Inferior parietal cortex (tissue), 1 donor: ENCODE results near the gene IL33.
"Not testable (repeated sequence)": the region's sequence is repeated elsewhere in the genome, so short reads cannot be mapped to it uniquely, and the experiment has no call there.

Experiments
- DNase-seq: peaks from one replicate; pipeline ENCODE4 v3.0.0-alpha.2; 2016; ENCODE audit errors: extremely low spot score

The IL33 gene

DNA sequence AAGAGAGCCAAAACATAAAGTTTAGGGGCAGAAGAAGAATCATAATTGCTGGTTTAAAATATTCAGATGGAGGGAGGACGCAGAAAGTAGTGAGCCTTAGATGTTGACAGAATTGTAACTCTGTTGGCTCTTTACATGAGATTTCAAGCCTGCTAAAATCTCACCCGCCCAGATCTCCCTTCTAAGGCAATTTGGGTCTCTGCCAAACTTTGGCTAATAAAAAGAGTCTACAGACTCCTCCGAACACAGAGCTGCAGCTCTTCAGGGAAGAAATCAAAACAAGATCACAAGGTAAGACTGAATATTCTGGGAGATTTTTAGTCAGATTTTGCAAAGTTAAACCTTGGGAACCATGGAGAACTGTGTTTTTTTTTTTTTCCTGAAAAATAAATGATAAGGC lies at the start of gene IL33:
IL33 (plus strand) TSS at position 246 of the 400 bp plus-strand sequence. CDS start 25,888 bp downstream, outside the sequence.
- peak; percentile 40 for DNase-seq

DNA sequence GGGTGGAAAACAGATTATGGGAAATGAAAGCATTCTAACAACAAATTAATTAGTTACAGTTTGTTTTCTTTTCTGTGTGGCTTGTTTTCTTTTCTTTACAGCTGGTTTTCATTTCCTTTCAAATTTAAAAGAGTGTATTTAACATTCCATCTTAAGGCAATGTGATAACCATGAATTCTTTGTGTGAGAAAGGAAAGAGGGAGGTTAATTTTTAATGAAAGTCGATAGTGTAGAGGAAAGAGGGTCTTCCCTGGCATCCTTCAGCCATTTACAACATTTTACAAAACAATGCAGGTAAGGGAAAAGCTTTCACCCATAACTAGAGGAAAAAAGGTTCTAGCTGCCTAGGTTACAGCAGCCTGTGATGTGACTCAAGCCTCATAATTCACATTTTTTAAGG lies 43.9 kb upstream of the IL33 start:
- no peak for DNase-seq

GRCh38 chr9:6173914-6174313 lies 41.7 kb upstream of the IL33 start:
- DNase-seq = no peak

- not testable (repeated sequence) for DNase-seq
Observed at GRCh38 chr9:6182549-6183226, 32.9 kb upstream of the IL33 start.

- DNase-seq = no peak
Observed at GRCh38 chr9:6183227-6183551, 32.4 kb upstream of the IL33 start.

DNA sequence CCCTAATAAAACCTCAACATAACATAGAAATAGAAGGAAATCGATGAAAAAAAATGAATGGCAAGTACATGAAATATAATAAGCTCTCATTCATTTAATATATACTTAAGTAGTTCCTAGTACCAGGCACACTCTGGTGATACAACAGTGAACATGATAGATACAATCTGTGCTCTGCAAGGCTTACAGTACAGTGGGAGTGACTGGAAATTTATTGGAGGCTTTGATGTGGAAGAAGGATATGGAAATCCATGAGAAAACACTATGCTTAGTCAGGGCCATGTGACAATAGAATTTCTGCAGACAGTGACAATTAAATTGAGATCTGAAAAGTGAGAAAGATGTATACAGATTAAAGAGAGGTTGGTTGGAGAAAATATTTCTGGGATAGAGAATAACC lies 32.0 kb upstream of the IL33 start:
- no peak for DNase-seq

GRCh38 chr9:6184749-6185645 lies 30.6 kb upstream of the IL33 start:
- no peak for DNase-seq

GRCh38 chr9:6186691-6187090 lies 28.9 kb upstream of the IL33 start:
- DNase-seq = no peak

DNA sequence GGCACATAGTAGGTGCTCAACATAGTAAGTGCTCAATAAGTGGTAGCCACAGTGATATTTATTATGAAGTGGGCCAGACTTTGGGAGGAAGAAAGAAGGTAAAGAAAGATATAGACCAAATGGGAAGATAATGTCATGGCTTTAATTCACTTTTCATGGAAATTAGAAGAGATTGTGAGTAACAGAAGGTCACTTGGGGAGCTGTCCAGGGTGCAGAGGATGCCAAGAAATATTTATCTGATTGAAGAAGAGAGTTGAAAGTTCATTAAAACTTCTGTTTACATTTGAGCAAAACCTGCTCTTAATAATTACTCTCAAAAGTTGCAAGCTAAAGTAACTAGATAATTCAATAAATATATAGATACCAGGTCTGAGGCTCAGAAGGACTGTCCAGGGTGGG lies 28.3 kb upstream of the IL33 start:
- DNase-seq = no peak

DNA sequence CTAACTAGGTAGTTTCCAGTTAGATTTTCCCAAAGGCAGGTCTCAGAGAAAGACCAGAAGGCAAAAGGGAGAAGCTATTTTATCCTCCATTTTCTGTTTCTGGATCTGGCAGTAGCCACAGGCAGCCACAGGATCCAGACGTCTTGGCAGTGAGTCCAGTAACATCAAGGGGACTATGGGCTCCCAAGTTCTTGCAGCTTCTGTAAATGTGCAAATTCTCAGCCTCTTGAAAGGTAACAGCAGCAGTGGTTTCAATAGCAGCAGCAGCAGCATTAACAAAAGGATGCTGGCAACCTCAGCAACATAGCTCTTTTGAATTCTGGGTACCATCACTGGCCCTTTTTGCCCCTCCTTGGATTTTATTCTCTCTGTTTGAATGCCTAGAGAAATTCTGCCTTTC lies 27.1 kb upstream of the IL33 start:
- no peak for DNase-seq

DNA sequence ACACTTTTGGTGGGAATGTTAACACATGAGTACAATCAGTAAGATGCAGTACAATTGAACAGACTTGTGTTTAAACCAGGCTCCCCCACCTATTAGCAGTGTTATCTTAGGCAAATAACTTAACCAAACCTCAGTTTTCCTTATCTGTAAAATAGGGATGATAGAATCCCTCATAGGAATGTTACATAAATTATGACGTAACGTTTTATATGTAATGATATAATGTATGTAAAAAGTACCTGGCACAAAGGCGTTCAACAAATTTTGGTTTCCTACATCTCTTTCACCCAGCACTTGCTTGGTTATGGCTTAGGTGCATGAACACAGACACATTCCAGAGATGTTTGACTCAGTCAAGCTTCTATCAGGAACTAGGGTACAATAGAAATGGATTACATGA lies 26.7 kb upstream of the IL33 start:
- no peak for DNase-seq

- no peak for DNase-seq
Observed at GRCh38 chr9:6194934-6195333, 20.7 kb upstream of the IL33 start.

GRCh38 chr9:6195714-6196360 lies 19.8 kb upstream of the IL33 start:
- no peak for DNase-seq

- no peak for DNase-seq
Observed at GRCh38 chr9:6197330-6197729, 18.3 kb upstream of the IL33 start.

DNA sequence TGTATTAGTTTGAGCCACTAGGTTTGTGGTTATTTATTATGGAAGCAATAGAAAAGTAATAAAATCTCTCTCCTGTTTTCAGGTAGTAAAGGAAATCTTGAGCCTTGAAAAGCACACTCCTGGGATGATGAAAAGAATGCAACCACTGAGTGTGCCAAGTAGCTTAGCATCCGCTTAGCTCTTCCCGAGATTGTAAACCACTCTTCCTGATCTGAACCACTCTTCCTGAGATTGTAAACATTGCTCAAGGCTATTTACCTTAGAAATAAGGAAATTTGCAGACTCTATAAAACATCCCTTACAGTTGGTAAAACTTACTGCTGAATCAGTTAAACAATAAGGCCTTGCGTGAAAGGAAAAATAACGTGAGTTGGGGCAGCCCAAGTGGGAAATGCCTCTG lies 17.4 kb upstream of the IL33 start:
- DNase-seq = no peak

DNA sequence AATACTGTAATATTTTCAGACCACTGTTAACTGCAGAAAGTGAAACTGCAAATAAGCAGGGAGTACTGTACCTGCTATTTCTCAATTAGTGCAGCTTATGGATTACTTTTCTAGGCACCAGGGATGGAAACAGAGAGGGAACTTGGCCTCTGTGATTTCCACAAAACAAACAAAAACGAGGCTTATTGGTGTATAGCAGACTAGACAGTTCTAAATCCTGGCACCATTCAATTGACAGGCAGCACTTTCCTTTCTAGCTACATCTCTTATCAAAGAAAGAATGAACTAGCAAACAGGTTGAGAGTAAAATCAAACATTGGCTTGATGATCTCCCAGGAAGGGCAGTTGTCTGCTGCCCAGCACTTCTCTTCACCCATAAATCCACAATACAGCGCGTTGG lies 16.0 kb upstream of the IL33 start:
- no peak for DNase-seq

GRCh38 chr9:6200761-6201160 lies 14.8 kb upstream of the IL33 start:
- DNase-seq = no peak

GRCh38 chr9:6209966-6210365 lies 5.6 kb upstream of the IL33 start:
- no peak for DNase-seq

GRCh38 chr9:6212722-6213375 lies 2.8 kb upstream of the IL33 start:
- DNase-seq = no peak

- no peak for DNase-seq
Observed at GRCh38 chr9:6214434-6214833, 1.2 kb upstream of the IL33 start.

DNA sequence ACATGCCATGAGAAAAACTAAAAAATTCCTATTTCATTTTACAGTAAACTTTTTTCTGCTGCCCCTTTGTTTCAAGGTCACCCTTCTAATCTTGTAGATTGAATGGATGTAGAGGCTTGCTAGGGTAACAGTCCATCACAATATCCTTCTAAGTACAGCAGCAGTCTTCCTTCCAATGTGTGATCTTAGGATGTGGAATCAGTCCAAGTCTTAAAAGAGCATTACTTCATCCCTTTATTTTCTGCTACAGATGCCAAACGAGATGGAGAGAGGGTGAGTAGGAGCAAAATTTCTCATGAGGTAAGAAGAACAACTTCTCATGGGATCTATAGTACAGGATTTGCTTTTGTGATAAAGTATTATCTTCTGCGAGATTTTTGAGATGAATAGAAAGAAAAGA lies 704 bp upstream of the IL33 start:
- no peak for DNase-seq

GRCh38 chr9:6216002-6216401 lies 395 bp downstream of the IL33 start:
- DNase-seq = no peak
